Putamen (tissue), 1 donor: ENCODE measurements around the gene CFAP300.

Experiments
- DNase-seq: peaks from one replicate; pipeline ENCODE4 v3.0.0-alpha.2; 2016; ENCODE audit warnings: low spot score

Gene CFAP300

DNA sequence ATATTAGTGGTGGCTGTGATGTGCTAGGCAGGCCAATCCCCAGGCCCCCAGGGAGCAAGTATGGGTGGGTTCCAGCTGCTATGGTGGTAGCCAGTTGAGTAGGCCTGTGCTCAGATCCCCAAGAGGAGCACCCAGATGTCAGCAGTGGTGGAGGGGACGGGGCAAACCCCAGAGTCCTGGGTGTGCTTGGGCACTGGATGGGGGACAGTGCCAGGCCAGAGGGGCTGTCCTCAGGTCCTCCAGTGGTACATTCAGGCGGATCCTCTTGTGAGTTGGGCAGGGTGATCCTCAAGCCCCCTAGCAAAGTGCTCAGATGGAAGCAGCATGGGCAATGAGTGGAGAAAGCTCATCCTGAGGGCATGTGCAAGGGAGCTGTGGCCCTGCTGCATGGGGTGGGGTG is 26.0 kb downstream of the CFAP300 start:
- DNase-seq = no peak

DNA sequence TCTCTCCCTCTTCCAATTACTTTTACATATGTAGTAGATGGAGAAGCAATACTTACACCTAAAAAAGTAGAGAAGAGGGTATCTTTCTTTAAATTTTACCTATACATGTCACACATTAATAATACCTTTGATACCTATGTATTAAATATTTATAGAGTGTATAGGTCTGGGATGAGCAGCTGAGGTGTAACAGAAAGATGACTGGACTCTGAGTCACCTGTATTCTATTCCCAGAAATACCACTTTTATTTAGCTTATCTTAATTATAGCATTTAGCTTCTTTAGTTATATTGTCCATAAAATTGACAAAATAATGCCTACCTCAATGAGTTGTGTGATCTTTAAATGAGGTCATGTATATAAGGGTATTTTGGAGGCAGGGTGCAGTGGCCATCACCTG is 32.4 kb downstream of the CFAP300 start:
- no peak for DNase-seq

DNA sequence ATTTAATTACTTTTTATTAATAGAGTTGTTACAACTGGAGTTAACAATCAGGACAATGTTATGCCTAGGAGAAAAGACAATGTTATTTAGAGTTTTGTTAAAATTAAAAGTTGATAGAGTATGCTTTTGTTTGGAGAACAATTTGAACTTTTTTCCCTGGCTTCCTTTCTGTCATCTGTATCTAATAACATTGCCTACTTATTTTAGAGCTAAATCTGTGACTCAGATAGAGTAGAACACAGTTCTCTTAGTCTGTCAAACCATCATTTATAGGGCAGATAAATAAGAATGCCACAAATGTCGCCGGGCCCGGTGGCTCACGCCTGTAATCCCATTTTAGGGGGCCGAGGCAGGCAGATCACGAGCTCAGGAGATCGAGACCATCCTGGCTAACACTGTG is 34.1 kb downstream of the CFAP300 start:
- no peak for DNase-seq

DNA sequence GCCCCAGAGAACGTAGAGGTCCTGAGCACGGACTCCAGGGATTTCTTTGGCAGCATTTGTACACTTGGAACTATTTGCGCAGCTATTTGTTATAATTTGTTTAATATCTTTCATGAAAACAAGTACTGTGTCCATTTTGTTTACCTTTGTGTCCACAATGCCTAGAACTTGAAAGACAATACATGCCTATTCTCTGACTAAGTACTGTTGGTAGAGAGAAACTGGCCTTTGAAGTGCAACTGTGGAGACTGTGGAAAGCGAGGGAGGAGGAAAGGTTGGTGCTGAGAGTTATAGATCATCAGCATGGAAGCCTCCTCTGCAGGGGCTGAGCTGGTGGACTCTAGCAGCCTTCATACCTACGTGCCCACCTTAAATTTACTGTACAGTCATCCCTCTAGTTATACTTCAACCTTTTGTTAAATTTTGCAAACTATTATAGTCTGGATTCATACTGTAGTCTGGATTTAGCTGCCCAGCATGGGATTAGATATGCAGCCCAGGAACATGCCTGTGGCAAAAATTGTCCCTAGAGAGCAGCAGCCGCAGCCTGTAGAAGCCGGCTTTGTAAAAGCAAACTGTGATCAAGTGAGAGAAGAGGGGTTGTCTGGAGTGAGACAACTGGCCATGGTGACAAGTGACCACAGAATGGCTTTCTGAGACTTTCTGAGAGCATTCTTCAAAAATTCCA is 38.8 kb downstream of the CFAP300 start:
- no peak for DNase-seq

DNA sequence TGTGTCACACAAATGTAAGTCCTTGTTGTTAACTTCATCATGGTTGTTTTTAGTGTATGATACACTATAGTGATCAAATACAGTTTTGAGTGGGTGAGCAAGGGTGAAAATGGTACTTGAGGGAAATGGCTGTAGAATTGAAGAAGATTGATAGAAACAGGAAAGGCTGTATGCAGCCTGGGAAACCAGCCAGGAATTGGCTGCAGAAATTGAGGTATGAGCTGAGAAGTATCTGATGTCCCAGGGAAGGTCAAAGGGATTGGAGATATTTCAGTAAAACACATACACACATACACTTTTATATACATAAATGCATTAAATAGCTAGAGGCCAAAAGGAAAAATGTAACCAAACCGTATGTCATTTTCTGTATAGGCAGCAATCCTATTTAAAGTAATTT is 49.9 kb downstream of the CFAP300 start:
- DNase-seq = no peak

DNA sequence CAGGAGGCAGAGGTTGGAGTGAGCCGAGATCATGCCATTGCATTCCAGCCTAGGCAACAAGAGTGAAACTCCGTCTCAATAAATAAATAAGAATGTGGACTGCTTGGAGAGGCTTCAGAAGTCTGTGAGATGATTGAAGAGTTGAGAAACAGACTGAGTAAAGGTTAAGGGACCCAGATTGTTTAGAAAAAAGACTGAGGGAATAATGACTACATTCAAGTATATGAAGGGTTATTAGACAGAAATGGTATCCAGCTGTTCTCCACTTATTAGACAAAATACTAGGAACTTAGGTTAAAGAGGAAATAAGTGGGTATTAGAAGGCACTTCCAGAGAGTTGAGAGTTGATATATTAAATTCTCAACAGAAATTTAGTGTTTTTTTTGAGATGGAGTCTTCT is 52.5 kb downstream of the CFAP300 start:
- DNase-seq = no peak

DNA sequence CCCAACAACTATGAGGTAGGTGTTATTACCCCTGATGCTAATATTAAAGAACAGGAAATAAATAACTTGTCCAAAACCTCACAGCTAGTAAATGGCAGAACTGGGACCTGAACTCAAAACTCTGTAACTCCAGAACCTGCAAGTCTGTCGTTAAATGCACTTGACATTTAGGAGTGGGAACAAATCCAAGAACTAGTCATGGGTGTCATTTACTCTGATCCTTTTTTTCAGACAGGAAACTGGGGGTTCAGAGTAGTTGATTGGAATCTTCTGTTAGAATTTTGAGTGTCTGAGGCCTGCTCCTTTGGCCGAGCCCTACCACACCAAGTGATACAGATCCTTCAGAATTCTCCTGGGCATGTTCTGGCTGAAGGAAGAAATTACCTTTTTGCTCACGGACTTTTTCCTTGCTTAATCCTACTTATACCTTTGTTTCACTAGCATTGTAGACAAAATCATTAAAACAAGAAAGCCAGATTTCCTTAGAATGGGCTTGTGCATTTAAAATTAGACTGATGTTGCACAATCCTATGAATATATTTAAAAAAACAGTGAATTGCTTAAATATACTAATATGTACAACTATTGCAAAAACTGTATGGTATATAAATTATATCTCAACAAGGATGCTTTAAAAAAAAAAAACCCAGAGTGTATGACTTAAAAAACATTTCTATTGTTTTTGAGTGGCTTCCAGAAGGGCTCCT is 61.6 kb downstream of the CFAP300 start:
- DNase-seq = no peak

DNA sequence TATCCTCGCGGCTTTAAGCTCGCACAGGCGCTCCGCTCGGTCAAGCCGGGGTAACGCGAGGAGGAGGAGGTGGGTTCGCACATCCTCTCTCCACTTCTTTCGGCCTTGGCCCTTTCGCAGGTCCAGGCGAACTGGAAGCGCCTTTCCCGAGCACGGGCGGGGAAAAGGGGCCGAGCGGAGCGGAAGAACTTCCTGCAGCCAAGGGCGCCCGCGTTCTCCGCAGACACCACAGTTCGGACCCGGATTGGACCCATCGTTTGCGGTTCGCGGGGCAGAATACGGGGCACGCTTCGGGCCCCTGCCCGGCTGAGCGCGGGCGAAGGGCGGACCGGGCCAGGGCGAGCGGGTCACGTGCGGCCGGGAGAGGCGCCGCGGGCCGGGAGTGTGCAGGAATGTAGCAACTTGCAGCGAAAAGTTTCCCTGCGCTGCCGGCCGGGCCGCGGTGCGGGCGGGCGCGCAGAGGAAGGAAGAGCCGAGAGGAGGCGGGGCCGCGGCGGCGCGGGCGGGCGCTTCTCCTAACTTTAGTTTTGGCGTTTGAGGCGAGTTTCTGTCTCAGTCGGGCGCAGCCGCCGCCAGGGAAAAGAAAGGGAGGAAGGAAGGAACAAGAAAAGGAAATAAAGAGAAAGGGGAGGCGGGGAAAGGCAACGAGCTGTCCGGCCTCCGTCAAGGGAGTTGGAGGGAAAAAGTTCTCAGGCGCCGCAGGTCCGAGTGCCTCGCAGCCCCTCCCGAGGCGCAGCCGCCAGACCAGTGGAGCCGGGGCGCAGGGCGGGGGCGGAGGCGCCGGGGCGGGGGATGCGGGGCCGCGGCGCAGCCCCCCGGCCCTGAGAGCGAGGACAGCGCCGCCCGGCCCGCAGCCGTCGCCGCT is 62.9 kb downstream of the CFAP300 start, which contains the start of gene YAP1:
TSS of gene YAP1 (plus strand) at position 552 of the 865 bp plus-strand sequence. CDS start 402 bp downstream, outside the sequence.
- peak; percentile 43 for DNase-seq

DNA sequence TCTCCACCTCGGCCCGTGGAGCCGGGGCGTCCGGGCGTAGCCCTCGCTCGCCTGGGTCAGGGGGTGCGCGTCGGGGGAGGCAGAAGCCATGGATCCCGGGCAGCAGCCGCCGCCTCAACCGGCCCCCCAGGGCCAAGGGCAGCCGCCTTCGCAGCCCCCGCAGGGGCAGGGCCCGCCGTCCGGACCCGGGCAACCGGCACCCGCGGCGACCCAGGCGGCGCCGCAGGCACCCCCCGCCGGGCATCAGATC is 63.4 kb downstream of the CFAP300 start:
- no peak for DNase-seq

DNA sequence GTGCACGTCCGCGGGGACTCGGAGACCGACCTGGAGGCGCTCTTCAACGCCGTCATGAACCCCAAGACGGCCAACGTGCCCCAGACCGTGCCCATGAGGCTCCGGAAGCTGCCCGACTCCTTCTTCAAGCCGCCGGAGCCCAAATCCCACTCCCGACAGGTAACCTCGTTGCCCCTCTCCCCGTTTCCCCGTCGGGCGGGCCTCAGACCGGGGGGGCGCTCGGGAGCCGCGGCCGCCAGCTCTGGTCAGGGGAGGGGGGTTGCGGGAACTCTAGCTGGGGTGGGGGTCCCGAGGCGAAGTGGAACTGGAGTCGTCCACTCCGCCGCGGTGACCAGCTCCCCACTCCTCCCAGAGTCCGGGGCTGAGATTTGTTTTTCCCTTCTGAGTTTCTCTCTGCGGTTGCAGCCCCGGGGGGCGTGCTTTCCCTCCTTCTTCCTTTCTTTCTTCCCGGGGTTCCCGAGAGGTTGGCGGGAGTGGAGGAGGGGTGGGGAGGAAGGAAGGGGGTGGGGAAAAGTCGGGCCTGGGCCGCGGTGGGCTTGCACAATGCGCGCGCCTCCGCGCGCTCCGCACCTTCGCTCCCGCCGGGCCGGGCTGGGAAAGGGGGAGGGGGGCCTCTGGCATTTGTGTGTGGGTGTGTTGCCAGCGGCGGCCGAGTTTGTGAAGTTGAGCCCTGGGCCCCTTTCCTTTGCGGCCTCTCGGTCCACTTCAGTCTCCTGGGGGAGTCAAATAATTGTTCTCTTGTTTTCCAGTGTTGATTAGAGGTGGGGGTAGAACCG is 64.0 kb downstream of the CFAP300 start:
- peak; percentile 11 for DNase-seq

DNA sequence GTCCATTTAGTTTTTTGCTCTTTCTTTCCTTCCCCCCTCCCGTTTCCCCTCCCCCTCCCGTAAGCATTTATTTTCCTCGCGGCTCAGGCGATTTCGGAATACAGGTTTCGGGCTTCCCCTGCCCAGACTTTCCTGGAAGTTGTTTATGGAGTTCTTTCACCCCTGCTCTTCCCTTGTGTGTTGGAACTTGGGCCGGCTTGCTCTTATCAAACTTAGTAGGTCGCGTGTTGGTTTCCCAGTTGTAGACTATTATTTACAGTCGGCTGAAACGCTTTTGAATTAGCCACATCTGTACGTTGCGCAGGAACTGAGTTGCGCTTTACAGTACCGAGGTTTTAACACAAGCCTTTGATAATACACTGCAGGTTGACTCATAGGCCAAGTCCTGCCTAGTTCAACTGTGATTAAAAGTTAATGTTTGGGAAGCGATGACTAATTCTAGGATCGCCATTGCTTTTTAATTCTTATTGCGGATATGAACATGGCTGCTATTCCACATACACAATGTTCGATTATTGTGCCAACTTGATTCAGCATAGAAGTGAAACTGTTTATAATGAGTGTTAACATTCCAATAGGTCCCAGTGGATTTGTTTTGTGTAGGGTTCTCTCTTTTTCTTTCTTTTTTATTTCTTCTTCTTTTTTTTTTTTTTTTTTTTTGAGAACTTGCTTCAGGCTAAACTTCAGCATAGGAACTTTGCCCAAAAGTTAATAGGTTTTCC is 64.7 kb downstream of the CFAP300 start:
- DNase-seq = peak; percentile 3

DNA sequence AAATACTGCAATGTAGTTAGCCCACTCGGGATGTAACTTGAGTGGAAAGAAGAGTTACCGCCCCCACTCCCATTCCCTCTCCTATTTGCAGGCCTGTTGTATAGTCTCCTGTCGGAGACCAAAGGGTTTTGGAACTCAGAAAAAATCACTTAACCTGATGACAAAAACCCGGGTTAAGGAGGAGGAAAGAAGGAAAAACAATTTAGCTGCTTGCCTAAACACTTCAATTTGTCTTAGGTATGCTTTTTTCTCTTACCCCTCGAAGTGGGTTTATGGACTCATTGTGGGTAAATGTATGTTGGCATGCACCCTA is 65.2 kb downstream of the CFAP300 start:
- no peak for DNase-seq

DNA sequence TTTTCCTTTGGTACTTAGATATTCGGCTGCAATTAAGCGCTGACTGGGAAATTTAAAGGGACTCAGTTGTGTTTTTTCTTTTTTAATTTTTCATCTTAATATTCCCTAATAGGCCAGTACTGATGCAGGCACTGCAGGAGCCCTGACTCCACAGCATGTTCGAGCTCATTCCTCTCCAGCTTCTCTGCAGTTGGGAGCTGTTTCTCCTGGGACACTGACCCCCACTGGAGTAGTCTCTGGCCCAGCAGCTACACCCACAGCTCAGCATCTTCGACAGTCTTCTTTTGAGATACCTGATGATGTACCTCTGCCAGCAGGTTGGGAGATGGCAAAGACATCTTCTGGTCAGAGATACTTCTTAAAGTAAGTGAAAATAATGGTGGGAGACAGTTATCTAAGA is 66.8 kb downstream of the CFAP300 start:
- DNase-seq = no peak

DNA sequence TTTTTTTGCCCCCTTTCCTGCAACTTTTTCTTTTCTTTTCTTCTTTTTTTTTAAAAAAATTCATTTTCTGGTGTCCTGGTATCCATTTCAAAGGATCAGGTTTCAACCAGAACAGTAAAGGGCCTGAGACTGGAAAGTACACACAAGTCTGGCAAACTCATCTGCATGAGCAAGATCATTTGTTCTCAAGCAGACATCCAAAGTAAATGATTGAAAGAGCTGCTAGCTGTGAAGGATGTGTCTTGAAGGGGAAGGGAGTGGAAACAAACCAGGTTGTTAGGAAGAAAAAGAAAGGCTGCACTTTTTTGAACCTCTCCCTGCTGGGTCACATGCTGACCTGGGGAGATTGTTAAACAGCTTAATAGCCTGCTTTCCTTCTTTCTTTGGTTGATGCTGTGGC is 68.3 kb downstream of the CFAP300 start:
- no peak for DNase-seq

DNA sequence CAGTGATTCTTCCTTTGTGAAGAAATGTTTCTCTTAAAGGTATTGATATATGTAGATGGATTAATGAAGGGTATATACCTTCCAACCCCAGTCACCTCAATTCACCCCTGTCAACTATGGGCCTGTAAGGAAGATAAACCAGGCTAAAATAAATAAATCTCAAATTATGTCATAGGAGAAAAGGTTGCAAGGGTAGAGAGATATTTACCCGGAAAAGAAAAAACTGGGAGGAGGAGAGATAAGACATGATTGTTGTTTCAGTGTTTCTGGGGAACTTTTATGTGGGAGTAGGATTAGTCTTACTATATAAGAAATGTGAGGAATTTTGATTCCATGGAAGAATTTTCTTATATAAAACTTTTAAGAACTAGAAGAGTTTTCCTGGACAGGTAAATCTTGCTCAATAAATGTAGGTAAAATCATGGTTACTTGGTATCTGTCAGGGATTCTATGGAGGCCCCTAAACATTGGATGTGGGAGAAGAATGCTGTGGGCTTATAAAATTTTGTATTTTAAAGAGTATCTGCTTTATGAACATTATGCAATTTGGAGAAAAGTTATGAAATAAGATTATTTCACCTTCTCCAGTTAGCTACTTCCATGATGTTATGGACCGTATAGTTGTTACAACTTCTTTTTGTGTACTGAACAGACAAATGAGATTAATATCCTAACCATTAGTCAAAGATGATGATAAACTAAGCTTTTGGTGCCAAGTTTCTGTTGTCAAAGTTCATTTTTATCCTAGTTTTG is 69.4 kb downstream of the CFAP300 start:
- no peak for DNase-seq

DNA sequence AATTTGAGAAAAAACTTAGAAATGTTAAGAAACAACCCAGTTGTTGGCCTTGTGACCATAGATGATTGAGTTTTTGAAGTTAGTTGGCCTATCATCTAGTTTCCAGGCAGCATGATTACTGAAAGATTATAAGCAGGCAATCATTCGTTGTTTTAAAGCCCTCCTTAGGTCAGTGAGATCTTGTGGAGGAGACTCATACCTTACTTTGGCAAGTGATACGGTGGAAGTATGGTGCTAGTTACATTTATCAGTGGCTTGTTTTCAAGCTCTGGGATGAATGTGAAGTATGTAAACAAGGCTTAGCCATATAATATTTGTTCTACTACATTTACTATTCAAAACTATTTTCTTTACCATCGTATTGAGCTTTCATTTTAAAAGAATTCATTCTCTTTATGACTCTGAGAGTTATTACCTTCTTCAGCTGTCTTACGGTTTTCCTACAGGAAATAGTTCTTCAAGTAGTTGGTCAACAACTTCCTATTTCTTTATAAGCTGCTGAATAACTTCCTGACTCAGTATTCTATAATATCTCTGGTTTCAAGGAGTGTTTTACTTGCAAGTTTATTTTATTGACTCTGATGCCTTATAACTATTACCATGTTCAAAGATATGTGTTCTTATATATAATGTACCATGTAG is 70.4 kb downstream of the CFAP300 start:
- no peak for DNase-seq

DNA sequence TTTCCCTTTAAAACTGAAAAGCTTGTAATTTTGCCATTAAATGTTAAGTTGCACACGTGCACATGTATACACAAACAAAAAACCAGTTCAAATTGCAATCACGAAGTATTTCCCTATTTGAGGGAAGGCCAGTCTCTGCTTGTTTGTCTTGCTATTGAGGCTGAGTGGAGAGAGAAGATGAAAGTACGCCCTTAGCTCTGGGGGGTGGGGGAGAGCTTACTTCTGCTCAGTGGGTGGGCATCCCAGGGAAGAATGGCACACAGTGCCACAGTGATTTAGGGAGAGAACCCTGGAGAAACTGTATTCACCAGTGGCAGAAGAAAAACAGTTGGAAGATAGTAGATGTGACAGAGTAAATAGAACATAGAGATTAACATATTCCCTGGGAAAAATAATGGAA is 71.7 kb downstream of the CFAP300 start:
- DNase-seq = no peak

DNA sequence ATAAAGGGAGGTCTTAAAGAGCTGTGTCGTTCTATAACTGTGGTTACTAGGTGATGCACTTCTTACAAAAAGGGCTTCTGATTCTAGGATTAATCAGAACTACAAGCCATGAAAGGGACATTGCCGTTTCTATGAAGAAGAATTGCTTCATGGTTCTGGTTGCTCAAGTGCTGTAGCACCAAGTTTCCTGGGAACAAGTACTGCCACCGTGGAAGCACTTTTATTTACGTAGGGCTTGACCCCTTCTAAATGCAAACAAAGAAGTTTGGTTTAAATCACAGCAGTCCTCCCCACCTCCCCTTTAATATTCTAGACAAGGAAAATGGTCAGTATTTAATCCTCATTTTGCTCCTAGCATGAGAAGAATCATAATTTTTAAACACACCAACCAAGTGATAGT is 72.8 kb downstream of the CFAP300 start:
- DNase-seq = no peak

DNA sequence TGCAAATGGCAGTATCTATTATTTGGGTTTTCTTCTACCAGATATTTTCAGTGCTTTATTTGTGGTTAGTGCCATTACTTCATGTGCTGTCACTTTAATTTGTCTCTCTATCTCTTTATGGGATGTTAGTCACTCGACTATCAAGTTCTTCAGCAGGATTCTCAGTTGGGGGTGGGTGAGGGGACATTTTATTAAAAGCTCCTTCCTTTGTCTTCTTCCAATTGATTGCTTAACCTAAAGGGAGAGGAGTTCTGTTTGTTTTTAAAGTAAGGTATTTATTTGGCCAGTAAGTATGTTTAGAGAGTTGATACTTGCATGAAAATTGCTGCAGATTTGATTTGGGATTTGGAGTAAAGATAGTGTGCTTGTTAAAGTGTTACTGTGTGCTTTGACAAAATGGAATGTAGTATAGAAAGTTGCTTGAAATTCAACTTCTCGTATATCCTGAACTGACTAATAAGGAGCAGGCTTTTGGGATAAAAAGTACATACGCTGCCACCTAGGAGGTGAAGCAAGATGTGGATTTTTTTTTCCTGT is 73.3 kb downstream of the CFAP300 start:
- DNase-seq = no peak

DNA sequence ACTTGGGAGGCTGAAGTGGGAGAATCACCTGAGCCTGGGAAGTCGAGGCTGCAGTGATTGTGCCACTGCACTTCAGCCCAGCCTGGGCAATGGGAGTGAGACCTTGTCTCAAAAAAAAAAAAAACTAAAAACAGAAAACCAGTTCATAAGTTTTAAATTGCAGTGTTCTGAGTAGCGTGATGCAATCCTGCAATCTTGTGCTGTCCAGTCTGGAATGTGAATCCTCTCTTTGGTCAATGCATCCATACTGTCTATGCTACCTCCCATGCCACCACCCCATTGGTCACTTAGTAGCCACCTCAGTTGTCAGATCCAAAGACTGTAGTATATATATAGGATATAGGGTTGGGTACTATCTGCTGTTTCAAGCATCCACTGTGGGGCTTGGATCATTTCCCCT is 74.1 kb downstream of the CFAP300 start:
- no peak for DNase-seq
